Muscle of leg (tissue), 11 donors: ENCODE data around the gene PLXNB1. TPM values are rescaled to one million over a fixed set of nuclear protein-coding genes. Genes with fewer than 3 reads are reported as not detected.

Source experiments
- DNase-seq: peaks from one replicate; pipeline ENCODE4 v3.0.0; 2013
- H3K27ac ChIP-seq: one replicate; pipeline ENCODE4 v1.5.1; 2013; ENCODE audit warnings: mild to moderate bottlenecking, low read length, control low read depth
- H3K27me3 ChIP-seq: one replicate; pipeline ENCODE4 v1.6.1; 2013; ENCODE audit warnings: low read length; ENCODE audit not compliant: control insufficient read depth, insufficient read depth
- H3K36me3 ChIP-seq: one replicate; pipeline ENCODE4 v1.6.1; 2013; ENCODE audit warnings: low read length; ENCODE audit not compliant: control insufficient read depth, insufficient read depth
- H3K4me1 ChIP-seq: one replicate; pipeline ENCODE4 v1.6.1; 2013; ENCODE audit warnings: low read length; ENCODE audit not compliant: control insufficient read depth, insufficient read depth
- H3K4me3 ChIP-seq: one replicate; pipeline ENCODE4 v1.5.1; 2013; ENCODE audit warnings: low read length, control low read depth
- H3K9me3 ChIP-seq: replicated peaks from 2 replicates; pipeline ENCODE4 v1.6.1; 2013; ENCODE audit warnings: low read depth, low read length; ENCODE audit not compliant: control insufficient read depth
- WGBS: methylation state at CpG from one replicate; pipeline ENCODE4 v1.1.5; 2013; ENCODE audit warnings: missing lambda C conversion rate; ENCODE audit not compliant: insufficient coverage; 5-methylcytosine and 5-hydroxymethylcytosine counted together
- polyA plus RNA-seq, 8 donors: library from polyadenylated mRNA; unstranded; fragments of 120-200 nt; gene quantifications; one replicate each; pipeline versions ENCODE4 v1.2.1 to v1.2.3, GENCODE V29; 2013; ENCODE audit warnings: inconsistent platforms in 1 of 8, low replicate concordance in 1 of 8; ENCODE audit not compliant: insufficient read length in 8 of 8, insufficient read depth in 1 of 8
- total RNA-seq: library from RNA; stranded (reverse); fragments of 120-200 nt; gene quantifications from one replicate; pipeline ENCODE4 v1.2.4, GENCODE V29; 2013

PLXNB1 gene
- total and polyA plus RNA-seq, 9 donors = 11.1 to 33.4 (median 19.0) TPM

- 100% methylated on average over 2 of the region's 3 CpGs for WGBS
- peaks cover 22% of the 10 kb centered on the region for H3K36me3 ChIP-seq
- no peak overlapping the region for H3K27ac ChIP-seq
- no peak for DNase-seq
- H3K4me1 ChIP-seq = peaks cover 52% of the 10 kb centered on the region
- H3K4me3 ChIP-seq = no peak overlapping the region
- no peaks in the 10 kb centered on the region for H3K27me3 ChIP-seq
- H3K9me3 ChIP-seq = no peaks in the 10 kb centered on the region
Observed at GRCh38 chr3:48422272-48422671, 7.6 kb downstream of the PLXNB1 start.

- no peak overlapping the region for H3K27ac ChIP-seq
- no peaks in the 10 kb centered on the region for H3K27me3 ChIP-seq
- H3K4me1 ChIP-seq = peaks cover 35% of the 10 kb centered on the region
- 85% methylated on average over 14 of the region's 14 CpGs for WGBS
- no peaks in the 10 kb centered on the region for H3K9me3 ChIP-seq
- DNase-seq = no peak
- no peak overlapping the region for H3K4me3 ChIP-seq
- peaks cover 35% of the 10 kb centered on the region for H3K36me3 ChIP-seq
Observed at GRCh38 chr3:48420561-48420960, 9.3 kb downstream of the PLXNB1 start.

- Histone ChIP-seq H3K27me3 (no peaks in the 10 kb centered on the region), H3K27ac (no peak overlapping the region), H3K4me1 (peaks cover 25% of the 10 kb centered on the region), H3K36me3 (peaks cover 43% of the 10 kb centered on the region), H3K9me3 (no peaks in the 10 kb centered on the region), H3K4me3 (no peak overlapping the region)
- 91% methylated on average over 16 of the region's 17 CpGs for WGBS
- DNase-seq = no peak
Observed at GRCh38 chr3:48419597-48419996, 10.3 kb downstream of the PLXNB1 start.

GRCh38 chr3:48419149-48419548, 10.7 kb downstream of the PLXNB1 start:
- DNase-seq = no peak
- no peak overlapping the region for H3K4me3 ChIP-seq
- no peaks in the 10 kb centered on the region for H3K9me3 ChIP-seq
- H3K27me3 ChIP-seq = no peaks in the 10 kb centered on the region
- H3K27ac ChIP-seq = no peak overlapping the region
- 88% methylated on average over 8 of the region's 9 CpGs for WGBS
- peaks cover 21% of the 10 kb centered on the region for H3K4me1 ChIP-seq
- H3K36me3 ChIP-seq = peaks cover 48% of the 10 kb centered on the region

GRCh38 chr3:48418651-48419050, 11.2 kb downstream of the PLXNB1 start:
- H3K27me3 ChIP-seq = no peaks in the 10 kb centered on the region
- peaks cover 51% of the 10 kb centered on the region for H3K36me3 ChIP-seq
- WGBS = 89% methylated on average over 9 of the region's 9 CpGs

GRCh38 chr3:48418140-48418539, 11.7 kb downstream of the PLXNB1 start:
- Histone ChIP-seq H3K9me3 (no peaks in the 10 kb centered on the region), H3K27ac (no peak overlapping the region), H3K36me3 (peaks cover 53% of the 10 kb centered on the region), H3K4me1 (peaks cover 12% of the 10 kb centered on the region), H3K4me3 (no peak overlapping the region), H3K27me3 (no peaks in the 10 kb centered on the region)
- 89% methylated on average over 16 of the region's 17 CpGs for WGBS
- no peak for DNase-seq

More at GRCh38 chr3:48418651-48419050, 11.2 kb downstream of the PLXNB1 start:
- DNase-seq = no peak
- Histone ChIP-seq H3K27ac (no peak overlapping the region), H3K4me3 (no peak overlapping the region), H3K9me3 (no peaks in the 10 kb centered on the region), H3K4me1 (peaks cover 16% of the 10 kb centered on the region)

- 97% methylated on average over 14 of the region's 14 CpGs for WGBS
- DNase-seq = no peak
- H3K36me3 ChIP-seq = peaks cover 58% of the 10 kb centered on the region
Observed at GRCh38 chr3:48417529-48418108, 12.3 kb downstream of the PLXNB1 start.

GRCh38 chr3:48416546-48416945, 13.3 kb downstream of the PLXNB1 start:
- no peaks in the 10 kb centered on the region for H3K4me1 ChIP-seq
- peaks cover 68% of the 10 kb centered on the region for H3K36me3 ChIP-seq
- H3K9me3 ChIP-seq = no peaks in the 10 kb centered on the region
- no peak overlapping the region for H3K4me3 ChIP-seq
- H3K27ac ChIP-seq = no peak overlapping the region
- WGBS = 100% methylated on average over 2 of the region's 4 CpGs
- DNase-seq = no peak
- H3K27me3 ChIP-seq = no peaks in the 10 kb centered on the region

More at GRCh38 chr3:48417529-48418108, 12.3 kb downstream of the PLXNB1 start:
- Histone ChIP-seq H3K9me3 (no peaks in the 10 kb centered on the region), H3K27me3 (no peaks in the 10 kb centered on the region), H3K4me3 (no peak overlapping the region), H3K4me1 (peaks cover 6% of the 10 kb centered on the region), H3K27ac (no peak overlapping the region)

GRCh38 chr3:48416091-48416505, 13.8 kb downstream of the PLXNB1 start:
- WGBS = 90% methylated on average over 14 of the region's 14 CpGs
- Histone ChIP-seq H3K27me3 (no peaks in the 10 kb centered on the region), H3K9me3 (no peaks in the 10 kb centered on the region), H3K36me3 (peaks cover 72% of the 10 kb centered on the region), H3K27ac (no peak overlapping the region), H3K4me1 (no peaks in the 10 kb centered on the region), H3K4me3 (no peak overlapping the region)
- DNase-seq = no peak

- no peak overlapping the region for H3K4me3 ChIP-seq
- peaks cover 79% of the 10 kb centered on the region for H3K36me3 ChIP-seq
- 83% methylated on average over 14 of the region's 24 CpGs for WGBS
- no peaks in the 10 kb centered on the region for H3K9me3 ChIP-seq
- no peaks in the 10 kb centered on the region for H3K27me3 ChIP-seq
- no peaks in the 10 kb centered on the region for H3K4me1 ChIP-seq
- no peak for DNase-seq
- H3K27ac ChIP-seq = no peak overlapping the region
Observed at GRCh38 chr3:48415251-48415953, 14.5 kb downstream of the PLXNB1 start.
